ENCODE measurements around the gene RTP5.

The RTP5 gene

DNA sequence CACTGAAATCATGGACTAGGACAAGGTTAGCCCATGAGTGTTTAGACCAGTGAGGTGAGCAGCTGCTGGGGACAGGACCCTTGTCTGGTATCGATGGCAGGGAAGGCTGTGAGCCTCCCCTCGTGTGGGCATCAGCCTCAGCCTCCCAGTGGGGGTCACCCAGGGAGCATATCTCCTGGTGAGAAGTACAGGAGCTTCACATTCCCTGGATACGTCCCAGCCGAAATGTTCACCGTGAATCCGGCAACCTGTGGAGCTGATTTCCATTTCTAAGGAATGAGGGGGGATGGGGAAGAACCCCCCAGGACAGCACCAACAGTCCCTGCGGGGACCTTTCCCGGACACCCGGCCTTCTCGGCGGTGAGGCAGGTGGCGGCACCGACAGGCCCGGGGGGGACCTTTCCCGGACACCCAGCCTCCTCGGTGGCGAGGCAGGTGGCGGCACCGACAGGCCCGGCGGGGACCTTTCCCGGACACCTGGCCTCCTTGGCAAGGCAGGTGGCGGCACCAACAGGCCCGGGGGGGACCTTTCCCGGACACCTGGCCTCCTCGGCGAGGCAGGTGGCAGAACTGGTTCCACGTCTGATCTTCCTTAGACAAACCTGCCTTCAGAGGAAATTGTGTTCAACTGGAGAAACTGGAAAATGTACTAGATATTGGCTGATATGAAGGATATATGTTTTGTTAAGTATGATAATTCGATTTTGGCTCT lies 21.2 kb downstream of the RTP5 start:
- no peak for DNase-seq

DNA sequence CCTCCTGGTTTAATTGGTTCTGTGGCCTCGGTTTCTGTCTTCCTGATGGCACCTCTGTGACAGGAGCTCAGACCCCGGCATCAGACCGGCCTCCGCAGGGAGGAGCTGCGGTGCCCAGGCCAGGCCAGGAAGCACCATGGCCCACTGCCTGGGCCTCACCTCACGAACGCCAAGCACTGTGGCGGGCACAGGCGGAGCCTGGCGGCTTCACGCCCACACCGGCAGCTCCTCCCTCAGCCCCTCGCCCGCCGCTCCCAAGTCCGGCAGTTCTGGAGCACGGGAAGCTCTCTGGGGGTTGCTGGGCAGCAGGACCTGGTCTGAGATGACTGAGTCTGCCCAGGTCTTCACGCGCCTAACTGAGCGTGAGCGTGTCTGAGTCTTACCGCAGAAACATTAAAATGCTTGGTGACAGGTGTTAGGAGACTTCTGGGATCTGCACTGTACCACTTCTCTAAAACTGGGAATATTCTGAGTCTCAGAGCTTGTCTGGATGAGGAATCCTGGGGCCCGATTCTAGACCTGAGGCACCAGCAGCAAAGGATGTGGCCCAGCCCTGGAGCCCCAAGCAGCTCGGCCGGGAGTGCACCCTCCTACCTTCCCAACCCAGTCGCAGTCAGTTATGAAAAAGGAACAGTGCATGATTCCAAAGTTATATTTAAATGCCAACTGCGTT lies 21.9 kb downstream of the RTP5 start:
- no peak for DNase-seq

DNA sequence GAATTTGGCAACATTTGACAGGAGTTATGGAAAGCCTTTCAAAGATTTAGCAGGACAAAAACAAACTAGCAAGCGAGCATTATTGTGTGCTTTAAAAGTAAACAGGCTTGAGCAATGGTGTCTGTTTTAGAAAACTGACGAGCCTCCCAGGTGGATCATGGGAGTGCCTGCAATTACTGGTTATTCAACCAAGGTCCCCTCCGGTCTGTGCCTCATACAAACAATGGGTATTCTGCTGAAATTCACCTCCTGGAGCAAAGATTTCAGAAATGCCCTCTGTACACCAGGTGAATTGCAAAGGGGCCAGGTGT lies 22.4 kb downstream of the RTP5 start:
- no peak for DNase-seq

DNA sequence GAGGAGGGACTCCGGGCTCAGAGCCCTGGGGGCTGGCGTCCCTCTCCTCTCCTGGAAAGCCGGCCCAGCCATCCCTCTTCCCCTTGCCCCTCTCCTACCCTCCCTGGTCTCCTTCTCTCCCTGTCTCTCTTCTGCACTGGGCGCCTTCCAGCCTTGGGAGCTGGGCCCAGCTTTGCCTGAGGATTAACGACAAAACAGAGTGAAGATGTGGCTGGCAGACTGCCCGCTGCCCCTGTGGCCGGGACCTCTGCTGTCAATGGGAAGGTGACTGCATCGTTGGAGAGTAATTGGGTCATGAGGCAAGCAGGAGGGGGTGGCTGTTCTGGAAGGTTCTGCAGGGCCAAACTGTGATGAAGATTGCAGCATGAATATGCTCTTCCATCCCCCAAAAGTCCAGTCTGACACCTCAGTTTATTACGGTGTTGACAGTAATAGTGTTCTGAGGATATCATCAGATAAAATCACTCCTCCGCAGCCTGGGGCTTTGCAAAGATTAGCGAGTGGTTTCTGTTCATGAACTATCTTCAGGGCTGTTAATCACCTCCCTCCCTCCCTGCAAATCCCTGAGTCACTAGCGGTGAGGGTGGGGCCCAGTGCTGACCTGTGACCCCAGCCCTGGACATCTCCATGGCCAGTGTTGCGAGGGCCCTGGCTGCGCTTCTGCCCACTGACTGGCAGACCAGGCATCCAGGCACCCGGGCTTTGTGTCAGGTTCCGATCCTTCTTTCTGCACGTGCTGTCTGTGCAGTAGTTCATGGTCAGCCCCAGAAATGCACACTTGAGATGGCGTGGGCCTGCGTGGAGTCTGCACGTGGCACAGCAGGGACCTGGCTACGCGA lies 23.0 kb downstream of the RTP5 start:
- DNase-seq = no peak

DNA sequence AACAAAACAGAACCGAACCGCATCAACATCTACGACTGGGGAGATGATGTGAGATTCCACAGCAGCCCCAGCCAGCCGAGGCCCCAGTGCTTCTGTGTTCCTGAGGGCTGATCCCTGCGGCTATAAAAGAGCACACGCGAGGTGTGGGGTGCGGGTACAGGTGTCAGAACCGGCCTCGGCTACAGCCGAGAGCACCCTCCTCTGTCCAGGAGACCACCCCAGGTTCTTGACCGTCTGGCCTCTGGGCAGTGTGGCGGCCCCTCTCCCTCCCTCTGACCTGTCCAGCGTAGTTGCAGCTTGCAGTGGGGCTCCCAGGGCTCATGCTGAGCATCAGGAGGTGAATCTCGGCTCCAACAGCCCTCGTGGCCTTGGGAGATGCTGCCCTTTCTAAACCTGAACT lies 23.7 kb downstream of the RTP5 start:
- DNase-seq = no peak

DNA sequence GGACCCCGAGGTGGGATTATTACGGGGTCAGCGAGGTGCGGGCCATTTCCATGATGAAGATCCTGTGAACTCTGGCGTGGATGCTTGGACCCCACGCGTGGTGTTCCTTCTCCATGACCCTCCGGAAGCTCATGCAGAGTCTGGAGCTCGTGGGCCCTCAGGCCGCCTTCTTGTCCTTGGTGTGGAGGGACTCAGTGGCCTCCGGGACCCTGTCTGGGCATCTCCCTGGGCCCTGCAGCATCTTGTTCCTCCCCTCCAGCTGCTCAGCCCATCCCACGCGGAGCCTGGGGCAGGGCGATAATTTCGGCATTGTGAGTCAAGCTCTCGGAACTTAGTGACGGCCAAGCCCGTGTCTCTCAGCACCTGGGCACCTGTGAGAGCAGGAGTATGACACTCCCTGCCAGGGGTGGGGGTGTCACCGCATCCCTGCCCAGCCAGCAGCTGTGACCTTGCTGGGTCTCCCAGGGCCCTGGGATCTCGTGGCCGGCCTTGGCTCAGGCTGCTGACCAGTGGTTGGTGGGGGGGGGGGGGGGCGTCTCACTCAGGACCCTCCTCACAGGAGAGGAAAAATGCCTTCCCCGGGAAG lies 24.6 kb downstream of the RTP5 start:
- DNase-seq = no peak

DNA sequence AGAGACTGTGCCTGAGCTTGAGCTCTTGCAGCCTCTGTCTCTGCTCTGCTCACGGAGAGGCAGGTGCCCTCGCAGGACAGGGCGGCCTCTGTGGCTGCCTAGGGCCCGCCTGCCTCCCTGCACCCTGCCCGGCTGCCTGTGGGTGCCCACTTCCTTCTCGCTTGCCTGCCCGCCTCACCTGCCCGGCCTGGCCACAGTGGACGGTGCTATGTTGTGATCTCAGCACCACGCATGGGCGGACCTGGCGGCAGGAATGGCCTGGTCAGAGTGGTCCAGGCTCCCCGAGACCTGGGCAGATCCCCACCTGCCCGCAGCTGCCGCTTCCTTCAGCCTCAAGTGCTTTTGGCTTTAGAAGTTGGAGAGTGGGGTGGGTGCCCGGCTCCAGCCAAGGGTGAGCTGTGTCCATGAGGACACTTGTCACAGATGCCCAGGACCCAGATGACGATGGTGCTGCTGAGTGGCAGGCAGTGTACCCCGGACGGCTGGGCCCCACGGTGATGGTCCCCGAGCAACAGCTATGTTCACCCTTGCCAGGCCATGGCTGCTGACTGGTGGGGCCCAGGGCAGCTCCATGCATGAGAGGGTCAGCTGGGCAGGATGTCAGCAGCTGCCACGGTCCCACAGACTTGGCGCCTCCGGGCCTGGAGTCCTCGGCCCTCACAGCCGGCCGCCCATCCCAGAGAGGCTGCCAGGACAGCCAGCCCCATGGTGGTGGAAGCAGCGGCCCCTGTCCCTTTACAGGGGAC lies 25.3 kb downstream of the RTP5 start:
- no peak for DNase-seq

DNA sequence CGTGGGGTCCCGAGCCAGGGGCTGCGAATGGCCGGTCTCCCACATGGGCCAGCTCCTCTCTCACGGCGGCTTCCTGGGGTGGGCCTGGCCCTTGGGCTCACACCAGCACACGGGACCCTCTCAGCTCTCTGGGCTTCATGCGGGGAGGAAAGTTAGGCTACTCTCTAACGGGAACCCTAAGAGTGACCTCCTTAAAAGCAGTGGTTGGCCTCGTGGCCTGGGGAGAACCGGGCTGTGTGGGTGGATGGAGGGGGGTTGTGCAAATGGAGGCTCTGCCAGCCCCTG lies 25.8 kb downstream of the RTP5 start:
- no peak for DNase-seq

DNA sequence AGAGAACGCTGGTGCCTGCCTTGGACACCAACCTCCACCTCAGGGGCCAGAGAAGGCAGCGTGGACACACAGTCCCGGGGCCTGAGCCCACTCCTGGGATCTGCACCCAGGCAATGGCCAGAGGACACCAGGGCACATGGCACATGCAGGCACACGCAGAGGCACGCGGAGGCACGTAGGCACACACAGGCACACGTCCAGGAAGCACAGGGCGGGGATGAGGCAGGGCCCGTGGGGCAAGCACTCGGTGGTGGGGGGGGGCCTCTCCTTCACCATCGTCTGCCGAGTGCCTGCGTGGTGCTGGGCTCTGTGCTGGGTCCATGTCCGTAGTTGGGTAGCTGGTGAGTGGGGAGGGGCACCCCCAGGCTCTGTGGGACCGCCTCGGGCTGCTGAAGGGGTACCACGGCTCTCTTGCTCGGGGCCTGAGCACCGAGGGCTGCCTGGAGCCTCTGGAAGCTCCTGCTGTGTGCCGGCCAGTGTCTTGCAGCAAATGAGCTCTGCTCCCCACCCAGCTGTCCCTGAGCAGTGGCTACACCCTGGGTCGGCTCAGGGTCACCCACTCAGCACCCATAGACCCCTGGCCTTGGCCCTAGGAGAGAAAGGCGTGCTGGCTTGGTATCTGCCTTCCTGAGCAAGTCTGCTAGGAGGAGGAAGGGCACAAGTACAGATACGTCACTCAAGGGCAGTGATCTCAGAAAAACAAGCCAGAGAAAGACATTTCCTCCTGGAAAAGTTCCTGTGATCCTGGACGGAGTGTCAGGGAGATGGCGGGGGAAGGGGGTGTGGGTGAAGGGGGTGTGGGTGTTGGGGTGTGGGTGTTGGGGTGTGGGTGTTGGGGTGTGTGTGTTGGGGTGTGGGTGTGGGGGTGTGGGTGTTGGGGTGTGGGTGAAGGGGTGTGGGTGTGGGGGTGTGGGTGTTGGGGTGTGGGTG lies 26.4 kb downstream of the RTP5 start:
- DNase-seq = no peak

DNA sequence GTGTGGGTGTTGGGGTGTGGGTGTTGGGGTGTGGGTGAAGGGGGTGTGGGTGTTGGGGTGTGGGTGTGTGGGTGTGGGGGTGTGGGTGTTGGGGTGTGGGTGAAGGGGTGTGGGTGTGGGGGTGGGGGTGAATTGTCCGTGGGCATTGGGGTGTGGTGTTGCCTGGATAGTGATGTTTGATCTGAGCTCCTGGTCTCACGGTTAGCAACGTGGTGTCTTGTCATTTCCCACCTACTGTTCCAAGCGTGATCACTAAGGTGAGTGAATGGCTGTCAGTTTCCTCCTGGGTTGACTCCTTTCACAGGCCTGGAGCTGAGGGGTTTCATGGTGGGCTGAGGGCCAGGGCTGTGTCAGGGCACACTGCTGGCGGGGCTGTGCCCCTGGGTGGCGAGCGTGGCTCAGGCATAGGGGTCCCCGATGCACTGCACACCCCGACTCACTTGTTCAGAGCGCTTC lies 27.2 kb downstream of the RTP5 start:
- no peak for DNase-seq

DNA sequence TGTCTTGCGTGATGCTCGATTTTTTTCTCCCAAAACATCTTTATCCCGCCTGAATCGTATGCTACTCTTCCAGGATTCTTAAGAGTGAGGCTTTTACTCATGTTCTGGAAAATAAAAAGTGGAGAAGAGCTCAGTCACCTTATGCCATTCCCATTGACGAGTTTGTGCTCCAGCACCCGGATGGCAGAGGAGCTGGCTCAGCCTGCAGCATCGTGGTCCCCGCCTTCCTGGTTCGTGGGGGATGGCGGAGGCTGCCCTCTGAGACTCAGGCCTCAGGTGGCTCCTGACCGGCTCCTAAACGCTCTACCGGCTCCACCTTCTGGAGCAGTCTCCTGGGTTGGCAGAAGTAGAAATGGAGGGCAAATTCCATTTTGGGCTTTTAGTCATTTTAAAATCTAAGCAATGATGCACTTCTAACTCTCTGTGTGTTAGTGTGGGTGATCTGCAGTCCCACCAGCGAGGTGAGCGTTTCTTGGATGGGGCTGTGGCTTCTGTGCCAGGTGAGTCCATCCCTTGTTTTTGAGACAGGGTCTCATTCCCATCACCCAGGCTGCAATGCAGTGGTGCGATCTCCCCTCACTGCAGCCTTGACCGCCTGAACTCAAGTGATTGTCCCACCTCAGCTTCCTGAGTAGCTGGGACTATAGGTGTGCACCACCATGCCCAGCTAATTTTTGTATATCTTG lies 27.8 kb downstream of the RTP5 start:
- DNase-seq = no peak

DNA sequence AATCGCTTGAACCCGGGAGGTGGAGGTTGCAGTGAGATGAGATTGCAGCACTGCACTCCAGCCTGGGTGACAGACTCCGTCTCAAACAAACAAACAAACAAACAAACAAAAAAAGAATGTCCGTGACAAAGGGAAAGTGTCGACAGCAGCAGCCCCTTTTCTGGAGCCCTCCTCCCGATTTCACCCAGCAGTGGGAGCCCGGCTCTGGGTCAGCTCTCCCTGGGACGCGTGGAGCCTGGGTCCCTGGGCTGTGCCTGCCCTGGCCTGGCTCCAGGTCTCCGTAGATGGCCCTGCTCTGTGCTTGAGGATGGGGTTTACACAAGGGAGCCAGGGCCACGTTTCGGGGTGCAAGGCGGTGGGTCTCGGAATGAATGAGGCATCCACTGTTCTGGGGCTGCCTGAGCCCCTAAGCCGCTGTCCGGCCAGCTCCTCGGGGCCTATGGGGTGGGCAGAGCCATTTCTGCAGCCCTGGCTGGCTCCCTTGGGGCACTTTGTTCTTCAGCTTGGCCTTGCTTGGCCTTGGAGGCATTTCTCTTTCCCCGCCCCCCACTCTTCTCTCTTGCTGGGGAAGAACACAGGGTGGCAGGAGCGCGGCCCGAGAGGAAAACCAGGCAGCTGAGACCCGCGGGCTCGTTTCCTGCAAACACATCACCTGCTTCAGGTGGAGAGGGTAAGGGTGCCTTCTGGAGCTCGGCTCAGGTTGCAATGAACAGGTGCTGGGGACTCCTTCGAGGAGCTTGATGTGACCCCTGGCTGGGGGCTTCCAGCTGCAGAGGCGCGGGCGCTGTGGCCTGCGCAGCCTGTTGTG lies 29.1 kb downstream of the RTP5 start:
- DNase-seq = no peak

DNA sequence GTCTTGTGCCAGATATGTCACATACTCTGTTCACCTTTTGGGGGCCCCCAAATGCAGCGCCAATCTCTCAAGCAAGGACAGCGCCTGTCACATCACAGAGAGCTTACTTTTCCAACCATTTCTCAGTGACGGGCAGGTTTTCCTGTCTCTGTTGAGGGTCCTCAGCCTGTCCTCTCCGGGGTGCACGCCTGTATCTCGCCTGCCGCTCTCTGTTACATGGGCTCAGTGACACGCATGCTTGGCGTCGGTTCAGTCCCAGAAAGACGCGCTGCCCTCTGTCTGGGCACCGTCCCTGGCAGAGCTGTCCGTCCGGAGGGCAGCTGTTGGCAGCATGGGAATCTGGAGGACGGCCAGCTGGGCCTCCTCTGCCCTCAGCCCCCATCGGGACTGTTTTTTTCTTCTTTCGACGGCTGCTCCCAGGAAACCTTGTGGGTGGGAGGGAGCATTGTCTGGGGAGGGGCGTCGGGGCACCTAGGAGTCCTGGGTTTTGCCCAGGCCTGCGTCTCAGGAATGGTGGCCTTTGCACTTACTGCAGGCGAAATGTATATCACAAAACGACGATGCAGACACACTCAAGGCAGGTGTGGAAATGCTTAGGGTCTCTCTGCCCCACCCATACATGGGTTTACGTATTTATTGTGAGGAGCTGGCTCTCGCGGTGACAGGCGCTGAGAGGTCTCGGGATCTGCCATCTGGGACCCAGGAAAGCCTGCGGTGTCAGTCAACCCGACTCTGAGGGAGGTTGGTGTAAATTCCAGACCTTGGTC lies 30.9 kb downstream of the RTP5 start:
- DNase-seq = no peak

DNA sequence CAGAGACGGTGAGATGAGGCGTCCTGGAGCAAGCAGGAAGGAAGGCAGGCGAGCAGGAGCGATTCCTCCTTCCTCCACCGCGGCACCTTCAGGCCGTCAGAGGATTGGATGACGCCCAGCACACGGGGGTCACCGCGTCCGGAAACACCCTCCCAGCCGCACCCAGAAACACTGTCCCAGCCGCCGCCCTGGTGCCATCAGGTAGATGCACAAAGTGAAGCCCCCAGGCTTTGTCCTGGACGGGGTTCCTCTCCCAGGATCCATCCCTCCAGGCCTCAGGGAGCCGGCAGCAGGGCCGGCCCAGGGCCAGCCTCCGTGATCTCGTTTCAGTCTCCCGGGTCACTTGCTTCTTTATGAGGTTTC lies 31.5 kb downstream of the RTP5 start:
- DNase-seq = no peak

DNA sequence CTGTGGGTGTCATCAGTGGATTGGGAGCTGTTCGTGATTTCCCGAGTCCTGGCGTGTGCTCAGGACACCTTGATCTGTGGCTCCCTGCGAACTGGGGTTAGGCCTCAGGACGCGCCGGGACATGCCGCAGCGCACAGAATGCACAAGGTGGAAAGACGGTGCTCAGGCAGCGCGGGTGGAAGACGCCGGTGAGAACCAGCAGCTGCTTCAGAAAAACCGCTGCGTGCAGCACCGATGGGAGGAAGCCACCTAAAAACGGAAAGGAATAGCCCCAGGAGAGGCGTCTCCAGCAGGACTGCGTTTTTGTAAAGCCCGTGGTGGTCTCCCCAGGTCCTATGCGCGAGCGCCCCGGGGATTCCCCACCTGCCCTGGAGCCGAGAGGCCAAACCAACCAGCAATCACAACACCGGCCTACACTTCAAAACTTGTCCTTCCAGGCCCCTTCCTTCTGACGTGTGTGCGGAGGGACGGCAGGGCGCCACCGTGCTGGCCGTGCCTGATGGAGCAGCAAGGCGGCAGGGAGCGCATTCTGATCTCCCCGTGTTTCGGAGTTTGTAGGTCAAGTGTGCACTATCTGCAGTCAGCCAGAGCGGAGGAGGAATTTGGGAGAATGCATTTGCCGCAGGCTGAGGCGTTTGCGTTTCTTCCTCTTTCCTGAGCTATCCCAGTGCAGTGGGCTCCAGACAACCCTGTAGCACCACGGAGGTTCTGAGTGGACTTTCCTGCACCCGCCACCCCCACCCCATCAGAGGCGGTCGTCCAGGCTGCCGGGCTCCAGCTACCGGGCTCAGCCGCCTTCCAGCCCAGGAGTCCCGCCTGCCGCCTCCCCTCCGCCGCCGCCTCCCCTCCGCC lies 32.2 kb downstream of the RTP5 start:
- DNase-seq = no peak

DNA sequence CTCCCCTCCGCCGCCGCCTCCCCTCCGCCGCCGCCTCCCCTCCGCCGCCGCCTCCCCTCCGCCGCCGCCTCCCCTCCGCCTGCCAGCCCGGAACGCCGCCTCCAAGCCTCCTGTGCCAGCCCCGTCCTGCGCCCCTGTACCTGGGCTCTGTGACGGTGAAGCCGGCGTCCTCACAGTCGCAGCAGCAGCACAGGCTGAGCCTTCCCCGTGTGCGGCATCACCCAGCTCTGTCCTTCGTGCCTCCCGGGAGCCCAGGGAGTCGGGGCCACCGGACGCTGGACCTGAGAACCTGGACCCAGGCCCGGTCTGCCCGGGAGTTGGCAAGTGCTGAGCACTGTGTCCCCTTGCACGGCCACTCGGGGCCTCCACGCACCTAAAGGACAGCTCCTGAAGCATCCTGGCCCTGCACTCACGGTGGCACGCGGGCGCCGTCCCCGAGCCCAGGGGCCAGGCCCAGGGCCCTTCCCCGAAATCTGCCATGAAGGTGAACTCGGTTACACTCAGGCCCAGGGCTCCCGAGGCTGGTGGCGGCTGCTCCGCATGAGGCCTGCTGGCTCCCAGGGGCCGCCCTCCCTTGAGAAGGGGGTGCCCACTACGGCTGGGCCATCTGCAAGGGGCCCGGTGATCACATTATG lies 32.9 kb downstream of the RTP5 start:
- DNase-seq = no peak

DNA sequence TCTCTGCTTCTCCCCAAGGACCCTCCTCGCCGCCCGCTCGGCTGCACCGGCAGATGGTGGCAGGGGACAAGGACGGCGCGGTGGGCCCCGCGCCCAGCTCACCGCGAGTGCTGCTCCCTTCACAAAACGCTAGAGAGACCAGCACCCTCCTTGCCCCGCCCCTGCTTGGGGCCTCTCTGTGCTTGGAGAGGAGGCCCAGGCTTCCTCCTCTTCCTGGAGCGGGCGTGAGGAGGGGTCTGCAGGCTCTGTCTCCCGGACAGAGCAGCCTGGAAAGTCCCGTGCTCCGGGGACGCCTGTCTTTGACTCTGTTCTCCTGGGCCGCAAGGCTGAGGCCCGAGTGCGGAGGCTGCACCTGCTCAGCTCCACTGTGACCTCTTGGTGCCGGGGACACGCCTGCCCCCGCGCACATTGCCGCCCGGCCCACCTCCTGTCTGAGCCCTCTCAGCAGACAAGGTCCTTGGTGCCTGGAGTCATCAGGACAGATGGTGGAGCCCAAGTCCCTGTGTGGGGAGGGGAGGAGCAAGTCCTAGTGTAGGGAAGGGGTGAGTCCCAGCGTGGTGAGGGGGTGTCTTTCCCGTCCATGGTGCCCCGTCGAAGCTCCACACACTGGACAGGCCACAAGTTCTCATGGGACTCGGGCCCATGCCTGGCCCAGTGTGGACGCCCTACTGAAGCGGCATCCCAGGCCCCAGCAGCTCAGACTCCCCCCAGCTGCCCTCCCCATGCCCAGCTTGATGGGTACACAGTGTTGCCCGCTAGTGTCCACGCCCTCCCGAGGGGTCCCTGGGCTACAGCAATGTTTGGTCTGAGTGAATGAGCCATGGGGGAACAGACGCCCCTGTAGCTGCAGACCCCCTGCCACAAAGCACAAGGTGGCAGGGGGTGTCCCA lies 33.8 kb downstream of the RTP5 start:
- no peak for DNase-seq

Data from Kasumi-1 (cell line).